Raji (cell line): Measurements from ENCODE around the gene ACKR2.
A peak's percentile ranks its signal among the peaks of the same experiment; 100 is the strongest.

Source experiments
- POLR2A ChIP-seq: IDR thresholded peaks from 2 replicates; pipeline ENCODE4 v1.6.1; 2011; ENCODE audit warnings: low read depth, low read length, control low read depth; ENCODE audit not compliant: insufficient read depth

Gene ACKR2

GRCh38 chr3:42809202-42809601, at the start of gene ACKR2:
ACKR2 (plus strand) TSS chr3:42809445; CDS start chr3:42864503, 55,058 bp downstream.
- TF ChIP-seq POLR2A: no peak

- no peak for TF ChIP-seq POLR2A
These were observed 47.1 kb upstream of the ACKR2 start for GRCh38 chr3:42762046-42762724.

- TF ChIP-seq POLR2A: no peak
These were observed 46.2 kb upstream of the ACKR2 start for GRCh38 chr3:42763021-42763420.

GRCh38 chr3:42764115-42764514, 45.1 kb upstream of the ACKR2 start:
- no peak for TF ChIP-seq POLR2A

- TF ChIP-seq POLR2A: no peak
These were observed 44.5 kb upstream of the ACKR2 start for GRCh38 chr3:42764561-42765295.

- no peak for TF ChIP-seq POLR2A
These were observed 39.6 kb upstream of the ACKR2 start for GRCh38 chr3:42769477-42770131.

- TF ChIP-seq POLR2A: no peak
These were observed 38.0 kb upstream of the ACKR2 start for GRCh38 chr3:42771271-42771670.

GRCh38 chr3:42772670-42773408, 36.4 kb upstream of the ACKR2 start, which contains the start of gene CCDC13:
CCDC13 (minus strand) TSS chr3:42773253; CDS start chr3:42758345, 14,908 bp downstream.
- peak; percentile 66 for TF ChIP-seq POLR2A

- TF ChIP-seq POLR2A: no peak
These were observed 35.9 kb upstream of the ACKR2 start for GRCh38 chr3:42773409-42773751.

GRCh38 chr3:42778644-42779043, 30.6 kb upstream of the ACKR2 start:
- no peak for TF ChIP-seq POLR2A

GRCh38 chr3:42780398-42780797, 28.8 kb upstream of the ACKR2 start:
- no peak for TF ChIP-seq POLR2A

GRCh38 chr3:42780892-42781700, 28.1 kb upstream of the ACKR2 start:
- TF ChIP-seq POLR2A: no peak

GRCh38 chr3:42786212-42786611, 23.0 kb upstream of the ACKR2 start:
- TF ChIP-seq POLR2A: no peak

- TF ChIP-seq POLR2A: no peak
These were observed 22.6 kb upstream of the ACKR2 start for GRCh38 chr3:42786631-42787030.
